KOPT-K1 (cell line): ENCODE data around the gene PANX2.

Experiments
- H3K27ac ChIP-seq: fragments of 200-600 bp; sonication (generic); 2 replicates; pipeline ENCODE4 v1.5.1; 2016; ENCODE audit warnings: antibody characterized with exemption, mild to moderate bottlenecking, low read depth, low read length; ENCODE audit not compliant: poor library complexity, severe bottlenecking
- H3K36me3 ChIP-seq: fragments of 200-600 bp; sonication (generic); 2 replicates; pipeline ENCODE4 v1.5.1; 2017; ENCODE audit warnings: antibody characterized with exemption, mild to moderate bottlenecking, low read length, moderate library complexity; ENCODE audit not compliant: insufficient read depth
- H3K9me3 ChIP-seq: fragments of 200-600 bp; sonication (generic); 2 replicates; pipeline ENCODE4 v1.5.1; 2017; ENCODE audit warnings: antibody characterized with exemption, low read length, mild to moderate bottlenecking; ENCODE audit not compliant: insufficient read depth, poor library complexity, severe bottlenecking

PANX2 gene

GRCh38 chr22:50228366-50228765, 57.8 kb downstream of the PANX2 start:
- Histone ChIP-seq H3K27ac (no peak overlapping the region), H3K36me3 (peaks cover 65% of the 10 kb centered on the region), H3K9me3 (no peaks in the 10 kb centered on the region)

GRCh38 chr22:50229370-50229769, 58.8 kb downstream of the PANX2 start:
- Histone ChIP-seq H3K36me3 (peaks cover 56% of the 10 kb centered on the region), H3K9me3 (no peaks in the 10 kb centered on the region), H3K27ac (no peak overlapping the region)
